Immature natural killer cell (primary cell): ENCODE results near the gene ADA. TPM values are rescaled to one million over a fixed set of nuclear protein-coding genes. Genes with fewer than 3 reads are reported as not detected.
A peak's percentile ranks its signal among the peaks of the same experiment; 100 is the strongest.

Experiments
- DNase-seq, 3 donors: peaks; one replicate each; pipeline ENCODE4 v3.0.0; 2022; ENCODE audit warnings: mixed read lengths in 1 of 3
- H3K27ac Mint-ChIP-seq, 6 donors: one replicate each; pipeline ENCODE4 v1.8.0; 2020; ENCODE audit warnings: mixed read lengths in 6 of 6, mild to moderate bottlenecking in 5 of 6, inconsistent platforms in 4 of 6, moderate library complexity in 3 of 6
- H3K27me3 Mint-ChIP-seq, 3 donors: one replicate each; pipeline ENCODE4 v1.8.0; 2020 to 2021; ENCODE audit warnings: low read depth in 3 of 3, mild to moderate bottlenecking in 3 of 3, mixed read lengths in 3 of 3, moderate library complexity in 3 of 3, inconsistent platforms in 1 of 3
- H3K36me3 Mint-ChIP-seq, 3 donors: one replicate each; pipeline ENCODE4 v1.8.0; 2020; ENCODE audit warnings: mixed read lengths in 3 of 3, inconsistent platforms in 2 of 3, mild to moderate bottlenecking in 2 of 3
- H3K4me1 Mint-ChIP-seq, 2 donors: one replicate each; pipeline ENCODE4 v1.8.0; 2020; ENCODE audit warnings: inconsistent platforms in 2 of 2, mild to moderate bottlenecking in 2 of 2, mixed read lengths in 2 of 2, moderate library complexity in 1 of 2
- H3K4me3 Mint-ChIP-seq, 5 donors: one replicate each; pipeline ENCODE4 v1.8.0; 2020; ENCODE audit warnings: mild to moderate bottlenecking in 5 of 5, mixed read lengths in 5 of 5, inconsistent platforms in 3 of 5, moderate library complexity in 3 of 5
- H3K9me3 Mint-ChIP-seq, 6 donors: one replicate each; pipeline ENCODE4 v1.8.0; 2020; ENCODE audit warnings: mild to moderate bottlenecking in 6 of 6, mixed read lengths in 6 of 6, inconsistent platforms in 4 of 6, moderate library complexity in 3 of 6
- polyA plus RNA-seq, 3 donors: library from polyadenylated mRNA; unstranded; fragments of 300-500 nt; fragmentation: Illumina TruSeq; gene quantifications; one replicate each; pipeline ENCODE4 v1.2.3, GENCODE V29; 2021

Gene ADA
- polyA plus RNA-seq, 3 donors from 2014 or later: 96.9 to 150 (median 124) TPM

GRCh38 chr20:44635877-44636276 is 15.6 kb downstream of the ADA start:
- Mint-ChIP-seq H3K4me3 (no peak overlapping the region), H3K4me1 (peaks cover 25 to 30% of the 10 kb centered on the region in 2 donors), H3K9me3 (peaks cover 0 to 2% (median 0%) of the 10 kb centered on the region in 6 donors), H3K36me3 (peaks cover 32 to 43% (median 32%) of the 10 kb centered on the region in 3 donors), H3K27me3 (peaks cover 3 to 4% (median 4%) of the 10 kb centered on the region in 3 donors), H3K27ac (peak overlapping the region in 2 of 6 donors; percentile 22 to 73)
- no peak for DNase-seq

- peaks cover 3 to 4% (median 4%) of the 10 kb centered on the region in 3 donors for H3K27me3 Mint-ChIP-seq
- peak overlapping the region in 1 of 6 donors; percentile 10 for H3K27ac Mint-ChIP-seq
- no peak overlapping the region for H3K4me3 Mint-ChIP-seq
- peaks cover 7 to 14% of the 10 kb centered on the region in 2 donors for H3K4me1 Mint-ChIP-seq
- DNase-seq: no peak
- H3K9me3 Mint-ChIP-seq: peaks cover 0 to under 1% (median 0%) of the 10 kb centered on the region in 6 donors
- H3K36me3 Mint-ChIP-seq: peaks cover 26 to 42% (median 26%) of the 10 kb centered on the region in 3 donors
Measured at GRCh38 chr20:44633872-44634600, 17.5 kb downstream of the ADA start.

- Mint-ChIP-seq H3K4me3 (no peak overlapping the region), H3K27me3 (peaks cover 0 to 4% (median 3%) of the 10 kb centered on the region in 3 donors), H3K27ac (peak overlapping the region in 3 of 6 donors; percentile 10 to 37 (median 24)), H3K4me1 (peaks cover 0 to 8% of the 10 kb centered on the region in 2 donors), H3K9me3 (no peaks in the 10 kb centered on the region), H3K36me3 (peaks cover 19 to 35% (median 20%) of the 10 kb centered on the region in 3 donors)
- DNase-seq: no peak
Measured at GRCh38 chr20:44633187-44633810, 18.2 kb downstream of the ADA start.

- Mint-ChIP-seq H3K27me3 (peaks cover 0 to 4% (median 3%) of the 10 kb centered on the region in 3 donors), H3K4me1 (peaks cover 0 to 8% of the 10 kb centered on the region in 2 donors), H3K36me3 (peaks cover 20 to 40% (median 26%) of the 10 kb centered on the region in 3 donors), H3K4me3 (no peak overlapping the region), H3K9me3 (no peaks in the 10 kb centered on the region), H3K27ac (peak overlapping the region in 3 of 6 donors; percentile 7 to 39 (median 34))
- no peak for DNase-seq
Measured at GRCh38 chr20:44632103-44632752, 19.3 kb downstream of the ADA start.

GRCh38 chr20:44630297-44630696 is 21.2 kb downstream of the ADA start:
- Mint-ChIP-seq H3K4me3 (no peak overlapping the region), H3K4me1 (peaks cover 0 to 4% of the 10 kb centered on the region in 2 donors), H3K27ac (peak overlapping the region in 3 of 6 donors; percentile 6 to 19 (median 13)), H3K9me3 (no peaks in the 10 kb centered on the region), H3K27me3 (peaks cover 0 to 4% (median 3%) of the 10 kb centered on the region in 3 donors), H3K36me3 (peaks cover 14 to 38% (median 20%) of the 10 kb centered on the region in 3 donors)
- DNase-seq: no peak

- Mint-ChIP-seq H3K36me3 (peaks cover 13 to 38% (median 18%) of the 10 kb centered on the region in 3 donors), H3K4me3 (no peak overlapping the region), H3K4me1 (peaks cover 0 to 4% of the 10 kb centered on the region in 2 donors), H3K27ac (peak overlapping the region in 2 of 6 donors; percentile 40 to 76), H3K9me3 (no peaks in the 10 kb centered on the region), H3K27me3 (peaks cover 0 to 4% (median 3%) of the 10 kb centered on the region in 3 donors)
- DNase-seq: no peak
Measured at GRCh38 chr20:44629542-44629941, 22.0 kb downstream of the ADA start.

- Mint-ChIP-seq H3K4me1 (peaks cover 0 to 4% of the 10 kb centered on the region in 2 donors), H3K27ac (no peak overlapping the region), H3K36me3 (peaks cover 12 to 32% (median 18%) of the 10 kb centered on the region in 3 donors), H3K4me3 (no peak overlapping the region), H3K27me3 (peaks cover 0 to 4% (median 3%) of the 10 kb centered on the region in 3 donors), H3K9me3 (no peaks in the 10 kb centered on the region)
- DNase-seq: no peak
Measured at GRCh38 chr20:44629017-44629385, 22.5 kb downstream of the ADA start.

- peaks cover 0 to 3% (median 2%) of the 10 kb centered on the region in 3 donors for H3K27me3 Mint-ChIP-seq
- no peaks in the 10 kb centered on the region for H3K9me3 Mint-ChIP-seq
- H3K36me3 Mint-ChIP-seq: peaks cover 14 to 41% (median 31%) of the 10 kb centered on the region in 3 donors
- peaks cover 0 to 2% of the 10 kb centered on the region in 2 donors for H3K4me1 Mint-ChIP-seq
- H3K4me3 Mint-ChIP-seq: no peak overlapping the region
- no peak for DNase-seq
- peak overlapping the region in 2 of 6 donors; percentile 2 to 11 for H3K27ac Mint-ChIP-seq
Measured at GRCh38 chr20:44627364-44628010, 24.0 kb downstream of the ADA start.

- DNase-seq: no peak
- Mint-ChIP-seq H3K4me3 (no peak overlapping the region), H3K27ac (peak overlapping the region in 3 of 6 donors; percentile 26 to 74 (median 49)), H3K9me3 (no peaks in the 10 kb centered on the region), H3K27me3 (no peaks in the 10 kb centered on the region), H3K4me1 (peaks cover 0 to 2% of the 10 kb centered on the region in 2 donors), H3K36me3 (peaks cover 14 to 49% (median 37%) of the 10 kb centered on the region in 3 donors)
Measured at GRCh38 chr20:44626278-44626677, 25.2 kb downstream of the ADA start.

GRCh38 chr20:44625361-44625760 is 26.1 kb downstream of the ADA start:
- H3K27me3 Mint-ChIP-seq: no peaks in the 10 kb centered on the region
- H3K4me1 Mint-ChIP-seq: peaks cover 2% of the 10 kb centered on the region in 2 donors
- no peak for DNase-seq
- H3K36me3 Mint-ChIP-seq: peaks cover 15 to 55% (median 40%) of the 10 kb centered on the region in 3 donors
- no peak overlapping the region for H3K4me3 Mint-ChIP-seq
- H3K27ac Mint-ChIP-seq: peak overlapping the region in 2 of 6 donors; percentile 10 to 45
- H3K9me3 Mint-ChIP-seq: peaks cover 0 to 1% (median 0%) of the 10 kb centered on the region in 6 donors

GRCh38 chr20:44624743-44625271 is 26.7 kb downstream of the ADA start:
- Mint-ChIP-seq H3K27ac (peak overlapping the region in 1 of 6 donors; percentile 58), H3K4me1 (peaks cover 2 to 6% of the 10 kb centered on the region in 2 donors), H3K27me3 (no peaks in the 10 kb centered on the region), H3K36me3 (peaks cover 20 to 55% (median 42%) of the 10 kb centered on the region in 3 donors), H3K9me3 (peaks cover 0 to 1% (median 0%) of the 10 kb centered on the region in 6 donors), H3K4me3 (no peak overlapping the region)
- DNase-seq: no peak

- H3K27me3 Mint-ChIP-seq: no peaks in the 10 kb centered on the region
- H3K4me3 Mint-ChIP-seq: no peak overlapping the region
- H3K9me3 Mint-ChIP-seq: peaks cover 0 to 1% (median 0%) of the 10 kb centered on the region in 6 donors
- no peak for DNase-seq
- no peak overlapping the region for H3K27ac Mint-ChIP-seq
- H3K4me1 Mint-ChIP-seq: peaks cover 2 to 6% of the 10 kb centered on the region in 2 donors
- peaks cover 27 to 60% (median 48%) of the 10 kb centered on the region in 3 donors for H3K36me3 Mint-ChIP-seq
Measured at GRCh38 chr20:44624152-44624551, 27.3 kb downstream of the ADA start.
